Effector CD4-positive, alpha-beta T cell (primary cell): ENCODE measurements around the gene ZNF343.
"Not testable (repeated sequence)": the region's sequence is repeated elsewhere in the genome, so short reads cannot be mapped to it uniquely, and the experiment has no call there.

Experiments
- DNase-seq: peaks from one replicate; pipeline ENCODE4 v3.0.0-alpha.2; 2020
- total RNA-seq: gene quantifications from one replicate; lab custom pipeline; 2026; lab: John Stamatoyannopoulos, UW

The ZNF343 gene
- 7.3 reads per million, percentile 26 among the genes with 10 or more reads in this experiment for total RNA-seq

DNA sequence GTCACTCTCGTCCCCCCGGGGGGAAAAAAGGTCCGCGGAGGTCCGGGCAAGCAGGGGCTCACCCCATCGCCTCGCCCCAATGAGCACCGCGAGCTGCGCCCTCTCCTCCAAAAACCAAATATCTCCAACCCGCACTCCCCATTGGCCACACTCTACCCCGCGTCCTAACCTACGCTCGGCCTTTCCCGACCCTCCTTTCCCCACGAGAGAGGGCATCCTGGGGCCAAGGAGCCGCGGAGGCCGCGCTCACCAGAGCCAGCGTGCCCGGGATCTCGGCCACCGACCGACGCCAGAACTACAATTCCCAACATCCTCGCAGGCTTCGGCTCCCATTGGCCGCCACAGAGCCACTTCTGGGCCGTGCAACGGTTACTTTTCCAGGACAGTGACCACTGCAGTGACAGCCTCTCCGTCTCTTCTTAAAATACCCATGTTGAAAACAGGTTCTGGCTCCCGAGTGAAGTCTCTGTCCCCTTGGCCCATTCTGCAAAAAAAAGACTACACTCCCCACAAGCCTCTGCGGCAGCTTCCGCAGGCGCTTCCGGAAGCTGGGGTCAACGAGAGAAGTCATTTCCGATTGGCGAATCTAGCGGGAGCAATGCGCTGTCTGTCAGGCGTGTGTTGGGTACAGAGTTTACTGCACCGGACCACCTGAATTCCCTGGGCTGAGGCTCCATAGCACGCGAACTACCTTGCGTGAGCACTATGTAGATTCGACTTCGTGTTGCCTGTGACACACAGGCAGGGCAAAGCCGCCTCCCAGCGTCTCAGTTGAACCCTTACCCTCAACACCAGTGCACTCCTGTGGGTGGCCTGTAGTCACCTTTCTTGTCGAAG, at the start of gene ZNF343:
TSS of gene ZNF343 (minus strand) at position 285 of the 837 bp plus-strand sequence. CDS start 15,020 bp downstream, outside the sequence.
- peak; percentile 75 for DNase-seq

DNA sequence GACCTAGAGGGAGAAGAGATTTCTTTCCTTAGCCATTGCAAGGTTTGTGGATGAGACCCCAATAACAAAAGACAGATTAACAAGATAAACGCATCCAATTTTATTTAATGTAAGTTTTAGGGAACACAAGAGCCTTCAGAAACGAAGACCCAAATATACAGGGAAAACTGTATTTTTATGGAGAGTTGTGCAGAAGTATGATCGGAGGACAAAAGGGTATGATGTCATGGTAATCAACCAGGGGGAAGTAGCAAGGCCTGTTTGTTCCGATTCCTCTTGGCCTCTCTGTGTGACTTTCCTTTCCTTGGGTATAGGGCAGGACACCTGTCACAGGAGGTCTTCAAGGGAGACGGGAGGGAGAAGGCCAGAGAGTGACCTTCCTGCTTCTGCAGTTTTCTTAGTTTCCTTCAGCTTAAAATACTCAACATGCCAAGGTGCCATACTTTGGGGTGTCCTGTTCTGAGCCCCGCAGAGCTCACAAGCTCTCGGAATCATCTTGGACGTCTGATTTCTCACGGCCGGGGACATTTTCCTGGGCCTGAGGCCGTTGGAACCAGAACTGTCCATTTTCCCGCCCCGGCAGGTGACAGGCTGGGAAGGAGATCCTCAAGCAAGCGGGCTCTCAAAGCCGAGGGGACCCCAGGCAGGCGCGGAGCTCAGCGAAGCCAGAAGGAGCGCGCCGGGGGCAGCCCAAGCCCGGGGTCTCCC, 49.3 kb upstream of the ZNF343 start:
- DNase-seq: no peak

DNA sequence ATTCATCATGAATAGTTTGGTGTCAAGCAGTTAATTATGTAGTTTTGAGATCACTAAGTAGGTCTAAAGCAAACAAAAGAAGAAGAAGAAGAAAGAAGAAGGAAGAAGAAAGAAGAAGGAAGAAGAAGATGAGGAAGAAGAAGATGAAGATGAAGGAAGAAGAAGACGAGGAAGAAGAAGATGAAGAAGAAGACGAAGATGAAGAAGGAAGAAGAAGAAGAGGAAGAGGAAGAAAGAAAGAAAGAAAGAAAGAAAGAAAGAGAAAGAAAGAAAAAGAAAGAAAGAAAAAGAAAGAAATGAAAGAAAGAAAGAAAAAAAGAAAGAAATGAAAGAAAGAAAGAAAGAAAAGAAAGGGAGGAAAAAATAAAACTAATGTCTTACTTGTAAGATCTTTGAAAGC, 36.9 kb upstream of the ZNF343 start:
- DNase-seq: no peak

GRCh38 chr20:2544211-2544610, 35.5 kb upstream of the ZNF343 start:
- DNase-seq: no peak

DNA sequence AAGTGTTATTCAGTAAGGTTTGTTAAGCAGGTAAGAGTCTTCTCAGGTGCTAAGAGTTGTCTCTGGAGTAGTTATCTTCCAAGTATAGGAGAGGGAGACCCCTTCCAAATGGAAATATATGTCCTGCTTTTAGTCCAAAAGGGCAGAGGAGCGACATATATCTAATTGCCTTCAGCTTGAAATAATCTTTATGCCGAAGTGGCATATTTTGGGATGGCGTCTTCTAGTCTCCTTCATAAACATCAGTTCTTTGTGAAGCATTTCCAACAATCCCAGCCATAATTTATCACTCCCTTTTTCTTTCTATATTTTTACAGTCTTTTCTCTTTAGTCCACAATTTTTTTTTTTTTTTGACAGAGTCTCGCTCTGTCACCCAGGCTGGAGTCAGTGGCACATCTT, 33.6 kb upstream of the ZNF343 start:
- DNase-seq: no peak

DNA sequence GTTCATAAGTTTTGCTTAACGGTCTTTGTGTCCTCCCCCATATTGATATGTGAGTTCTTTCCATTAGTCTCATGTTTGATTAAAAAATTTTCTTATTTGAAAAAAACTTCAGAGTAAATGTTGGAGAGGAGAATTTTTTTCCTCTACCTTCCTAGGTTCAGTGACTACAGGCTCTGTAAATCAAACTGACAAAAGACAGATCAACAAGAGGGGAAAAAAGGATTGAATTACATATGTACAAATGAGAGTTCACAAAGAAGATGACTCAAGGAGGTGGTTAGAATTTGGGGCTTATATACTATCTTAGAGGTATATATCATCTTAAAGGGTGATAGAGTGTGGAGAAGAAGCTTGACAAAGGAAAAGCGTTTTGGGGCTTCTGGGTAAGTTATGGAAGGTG, 33.2 kb upstream of the ZNF343 start:
- DNase-seq: no peak

GRCh38 chr20:2538931-2539720, 30.4 kb upstream of the ZNF343 start:
- no peak for DNase-seq

- DNase-seq: no peak
Measured at GRCh38 chr20:2538356-2538755, 29.6 kb upstream of the ZNF343 start.

- DNase-seq: no peak
Measured at GRCh38 chr20:2537101-2537500, 28.4 kb upstream of the ZNF343 start.

DNA sequence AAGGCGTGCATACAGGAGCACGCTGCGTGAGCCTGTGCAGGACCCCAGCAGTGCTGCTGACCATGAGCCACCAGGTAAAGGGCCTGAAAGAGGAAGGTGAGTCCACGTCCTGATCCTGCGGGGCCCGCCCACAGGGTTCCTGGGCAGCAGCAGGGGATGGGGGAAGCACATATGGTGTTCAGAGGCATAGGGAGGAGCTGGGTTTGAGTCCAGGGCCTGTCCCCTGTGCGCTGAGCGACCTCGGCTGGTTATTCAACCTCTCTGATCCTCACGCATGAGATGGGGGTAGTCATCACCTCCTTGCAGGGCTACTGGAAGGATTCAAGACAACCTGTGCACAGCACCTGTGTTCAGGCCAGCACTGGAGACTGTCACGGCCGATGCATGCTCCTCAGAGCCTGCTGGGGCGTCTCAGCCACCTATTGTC, 27.9 kb upstream of the ZNF343 start, which contains the start of gene TMC2:
TSS of gene TMC2 (plus strand) at position 14 of the 427 bp plus-strand sequence. CDS start at position 63, 49 bp downstream.
- no peak for DNase-seq

DNA sequence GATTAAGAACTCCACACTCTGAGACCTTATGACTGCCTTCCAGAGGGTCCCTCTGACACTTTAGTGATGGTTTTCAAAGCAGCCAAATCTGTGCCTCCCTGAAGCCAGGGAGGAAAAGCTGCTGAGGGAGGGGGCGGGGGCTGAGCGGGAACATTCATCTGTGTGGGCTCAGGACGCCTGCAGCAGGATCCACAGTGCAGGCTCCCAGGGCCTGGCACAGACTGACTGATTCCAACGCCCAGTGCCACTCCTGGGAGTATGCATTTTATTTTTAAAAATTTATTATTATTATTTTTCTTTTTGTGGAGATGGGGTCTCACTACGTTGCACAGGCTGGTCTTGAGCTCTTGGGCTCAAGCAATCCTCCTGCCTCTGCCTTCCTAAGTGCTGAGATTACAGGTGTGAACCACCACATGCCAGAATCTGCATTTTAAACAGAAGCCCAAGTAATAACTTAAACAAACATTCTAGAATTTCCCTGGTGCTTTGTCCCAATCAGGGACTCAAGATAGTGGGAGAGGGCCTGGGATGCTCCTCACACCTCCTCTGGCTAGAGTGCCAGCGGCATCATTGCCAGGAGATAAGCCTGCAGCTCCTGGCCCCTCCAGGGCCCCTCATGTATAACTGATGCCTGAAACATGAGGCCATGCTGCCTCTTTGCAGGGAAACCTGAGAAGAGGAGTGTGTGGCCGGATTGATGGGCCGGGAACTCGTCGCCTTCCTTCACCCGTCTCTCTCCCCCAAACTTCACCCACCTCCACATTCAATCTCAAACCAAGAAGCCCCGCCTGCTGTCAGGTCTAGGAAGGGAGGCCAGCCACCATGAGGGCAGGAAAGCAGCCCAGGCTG, 27.2 kb upstream of the ZNF343 start:
- DNase-seq: no peak

GRCh38 chr20:2533118-2533517, 24.4 kb upstream of the ZNF343 start:
- DNase-seq: no peak

- DNase-seq: no peak
Measured at GRCh38 chr20:2528671-2529271, 20.1 kb upstream of the ZNF343 start.

DNA sequence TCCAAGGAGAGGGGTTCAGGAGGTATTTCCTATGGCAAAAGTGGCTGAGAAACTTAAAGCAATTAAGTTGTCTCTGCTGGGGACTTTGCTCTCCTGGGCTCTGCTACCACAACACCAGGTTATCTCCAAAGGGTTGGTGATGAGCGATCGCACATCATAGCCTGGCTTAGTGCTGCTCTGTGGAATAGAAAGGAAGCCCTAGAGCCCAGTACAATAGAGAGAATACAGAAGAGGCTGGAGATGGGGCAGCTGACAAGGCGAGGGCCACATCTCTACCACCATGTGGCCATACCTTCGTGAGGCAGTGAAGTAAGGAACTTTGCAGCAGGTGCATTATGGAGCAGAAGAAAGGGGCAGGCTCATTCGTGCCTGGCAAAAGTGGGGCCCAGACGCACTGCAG, 19.0 kb upstream of the ZNF343 start:
- DNase-seq: no peak

DNA sequence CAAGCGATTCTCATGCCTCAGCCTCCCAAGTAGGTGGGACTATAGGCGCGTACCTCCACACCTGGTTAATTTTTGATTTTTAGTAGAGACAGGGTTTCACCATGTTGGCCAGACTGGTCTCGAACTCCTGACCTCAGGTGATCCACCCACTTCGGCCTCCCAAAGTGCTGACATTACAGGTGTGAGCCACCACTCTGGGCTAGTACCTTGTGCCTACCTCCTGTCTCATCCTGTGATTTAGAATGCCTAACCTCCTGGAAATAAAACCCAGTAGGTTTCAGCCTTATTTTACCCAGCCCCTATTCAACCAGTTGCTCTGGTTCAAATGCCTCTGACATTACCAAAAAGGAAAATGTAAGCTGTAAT, 17.5 kb upstream of the ZNF343 start:
- not testable (repeated sequence) for DNase-seq

GRCh38 chr20:2524709-2525506, 16.2 kb upstream of the ZNF343 start:
- peak; percentile 19 for DNase-seq

- DNase-seq: peak; percentile 88
Measured at GRCh38 chr20:2523919-2524708, 15.4 kb upstream of the ZNF343 start.

GRCh38 chr20:2522826-2523429, 14.2 kb upstream of the ZNF343 start:
- DNase-seq: not testable (repeated sequence)
